SK-MEL-5 (cell line): ENCODE measurements around the gene PAPLN. TPM values are rescaled to one million over a fixed set of nuclear protein-coding genes. Genes with fewer than 3 reads are reported as not detected.

ENCODE experiments used
- DNase-seq: peaks from one replicate; pipeline ENCODE4 v3.0.0-alpha.2; 2016; ENCODE audit warnings: low read depth, low spot score
- in situ Hi-C: cut with HindIII; loops from 2 replicates; pipeline ENCODE4 v1.10.0; 2016; ENCODE audit warnings: low sequenced_read_pairs, high pct_unique_total_duplicates, low pct_unique_long_range_greater_than_20kb
- total RNA-seq: library from RNA; depleted of rRNA; stranded (reverse); fragments of >200 nt; shearing (Covaris generic); gene quantifications from 2 replicates; pipeline ENCODE4 v1.2.3, GENCODE V29; 2014

Gene PAPLN
- total RNA-seq, 1 experiment from 2014 or later, result not detected

- no peak for DNase-seq
- in situ Hi-C loops, result no loop called here
Measured at GRCh38 chr14:73241481-73242165, 4.3 kb downstream of the PAPLN start.

GRCh38 chr14:73242357-73242901 is 5.1 kb downstream of the PAPLN start:
- no peak for DNase-seq
- in situ Hi-C loops, result no loop called here

DNA sequence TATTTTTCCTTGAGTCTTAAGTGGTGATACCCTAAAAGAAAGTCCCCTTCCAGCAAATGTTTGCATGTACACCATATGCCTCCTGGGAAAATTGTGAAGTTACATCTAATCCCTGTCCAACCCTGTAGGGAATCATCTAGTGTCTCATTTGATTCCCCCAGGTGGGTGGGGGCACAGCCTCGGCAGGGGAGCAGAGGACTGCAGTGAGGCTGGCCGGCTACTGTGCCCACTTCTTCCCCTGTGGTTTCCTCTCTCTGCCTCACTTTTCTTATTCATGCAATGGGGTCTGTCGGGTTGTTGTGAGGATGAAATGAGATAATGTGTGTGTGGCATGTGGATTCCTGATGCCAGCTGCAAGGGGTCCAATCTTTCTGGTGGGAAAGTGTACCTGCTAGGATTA is 6.0 kb downstream of the PAPLN start:
- in situ Hi-C loops, result no loop called here

DNA sequence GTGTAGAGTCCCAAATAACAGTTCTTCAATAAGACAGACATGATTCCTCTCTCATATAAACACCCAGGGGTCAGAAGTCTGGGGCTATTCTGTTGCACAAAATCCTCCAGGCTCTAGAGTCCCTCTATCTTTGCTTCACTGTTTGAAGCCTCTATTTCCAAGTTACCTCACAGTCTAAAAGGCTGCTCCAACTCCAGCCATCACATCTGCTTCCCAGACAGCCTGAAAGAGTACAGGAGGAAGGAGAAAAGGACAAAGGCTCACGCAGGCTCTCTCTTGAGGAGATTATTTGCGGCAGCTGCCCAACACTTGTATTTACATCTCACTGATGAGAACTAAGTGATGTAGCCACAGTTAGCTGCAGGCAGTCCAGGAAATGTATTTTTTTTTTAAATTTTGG is 6.4 kb downstream of the PAPLN start:
- in situ Hi-C loops, result no loop called here
- no peak for DNase-seq

More for the DNA sequence above, 6.0 kb downstream of the PAPLN start:
- no peak for DNase-seq

DNA sequence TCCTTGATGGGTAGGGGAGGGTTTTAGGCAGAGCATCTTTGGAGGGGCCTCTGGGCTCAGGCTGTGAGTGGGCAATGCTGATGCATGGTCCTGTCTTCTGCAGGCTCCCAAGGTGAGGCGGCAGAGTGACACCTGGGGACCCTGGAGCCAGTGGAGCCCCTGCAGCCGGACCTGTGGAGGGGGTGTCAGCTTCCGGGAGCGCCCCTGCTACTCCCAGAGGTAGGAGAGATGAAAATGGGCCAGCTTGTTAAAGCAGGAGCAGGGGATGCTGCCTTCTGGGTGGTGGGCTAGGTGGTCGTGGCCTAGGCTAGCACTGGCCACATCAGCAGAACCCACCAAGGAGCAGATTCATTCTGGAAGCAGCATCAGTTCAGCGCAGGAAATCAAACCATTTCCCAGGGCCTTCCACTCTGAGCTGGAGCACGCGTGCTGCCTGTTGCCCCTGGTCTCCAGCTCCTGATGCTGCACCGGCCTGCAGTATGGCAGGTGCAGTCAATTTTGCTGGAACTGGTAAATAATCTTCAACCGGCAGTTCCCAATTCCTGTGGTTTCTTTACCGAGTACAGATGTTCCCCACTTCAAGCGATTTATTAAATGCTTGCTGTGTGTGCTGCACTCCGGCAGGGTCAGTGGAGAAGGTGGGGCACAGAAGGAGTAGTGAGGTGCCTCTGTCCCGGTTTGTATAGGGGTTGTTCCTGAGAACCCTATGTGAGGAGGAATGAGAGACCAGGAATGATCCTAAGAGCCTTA is 7.4 kb downstream of the PAPLN start:
- no peak for DNase-seq
- in situ Hi-C loops, result no loop called here

GRCh38 chr14:73245480-73246325 is 8.4 kb downstream of the PAPLN start:
- in situ Hi-C loops, result no loop called here
- no peak for DNase-seq

DNA sequence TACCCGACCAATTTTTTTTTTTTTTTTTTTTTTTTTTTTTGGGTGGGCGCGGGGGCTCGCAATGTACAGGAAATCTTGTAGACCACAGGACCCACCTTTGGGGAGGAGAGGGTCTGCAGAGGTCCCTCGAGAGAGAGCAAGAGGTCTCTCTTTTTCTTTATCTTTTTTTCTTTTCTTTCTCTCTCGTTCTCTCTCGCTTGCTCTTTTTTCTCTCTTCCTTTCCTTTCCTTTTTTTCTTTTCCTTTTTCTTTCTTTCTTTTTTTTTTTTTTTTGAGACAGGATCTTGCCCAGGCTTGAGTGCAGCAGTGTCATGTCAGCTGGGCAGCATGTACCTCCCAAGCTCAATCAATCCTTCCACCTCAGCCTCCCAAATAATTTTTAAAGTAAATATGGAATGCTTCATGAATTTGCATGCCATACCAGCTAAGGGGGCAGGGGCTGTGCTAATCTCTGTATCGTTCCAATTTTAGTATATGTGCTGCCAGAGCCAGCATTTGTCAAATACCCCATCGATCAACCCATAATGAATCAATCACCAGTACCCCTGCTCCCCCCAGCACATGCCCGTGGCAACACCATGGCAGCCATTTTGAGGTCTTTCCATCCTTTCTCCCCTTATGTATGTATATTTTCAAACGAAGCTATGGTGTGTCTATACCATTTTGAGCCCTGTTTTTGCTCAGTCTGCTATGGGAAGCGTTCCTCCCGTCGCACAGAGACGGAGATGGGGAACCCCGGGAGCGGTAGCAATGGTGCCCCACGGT is 9.3 kb downstream of the PAPLN start:
- in situ Hi-C loops, result no loop called here

DNA sequence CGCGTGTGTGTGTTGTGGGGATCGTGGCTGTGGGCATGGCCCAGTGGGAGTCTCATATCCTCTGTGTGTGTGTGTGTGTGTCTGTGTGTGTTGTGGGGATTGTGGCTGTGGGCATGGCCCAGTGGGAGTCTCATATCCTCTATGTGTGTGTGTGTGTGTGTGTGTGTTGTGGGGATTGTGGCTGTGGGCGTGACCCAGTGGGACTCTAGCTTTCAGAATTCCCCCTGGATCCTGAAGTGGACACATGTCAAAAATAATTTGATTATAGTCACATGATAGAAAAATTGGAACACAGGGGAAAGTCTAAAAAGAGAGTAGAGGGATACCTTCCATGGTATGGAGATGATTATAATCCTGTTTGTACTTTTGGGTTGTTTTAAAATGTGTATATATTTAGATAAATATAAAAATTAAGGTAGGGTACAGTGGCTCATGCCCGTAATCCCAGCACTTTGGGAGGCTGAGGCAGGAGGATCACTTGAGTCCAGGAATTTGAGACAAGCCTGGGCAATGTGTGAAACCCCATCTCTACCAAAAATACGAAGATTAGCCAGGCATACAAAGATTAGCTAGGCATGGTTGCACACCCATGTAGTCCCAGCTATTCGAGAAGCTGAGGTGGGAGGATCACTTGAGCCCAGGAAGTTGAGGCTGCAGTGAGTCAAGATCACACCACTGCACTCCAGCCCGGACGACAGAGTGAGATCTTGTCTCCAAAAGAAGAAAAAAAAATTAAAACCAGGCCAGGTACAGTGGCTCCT is 11.0 kb downstream of the PAPLN start:
- peak; percentile 21 for DNase-seq
- in situ Hi-C loops, result no loop called here

More for the DNA sequence above, 9.3 kb downstream of the PAPLN start:
- no peak for DNase-seq

DNA sequence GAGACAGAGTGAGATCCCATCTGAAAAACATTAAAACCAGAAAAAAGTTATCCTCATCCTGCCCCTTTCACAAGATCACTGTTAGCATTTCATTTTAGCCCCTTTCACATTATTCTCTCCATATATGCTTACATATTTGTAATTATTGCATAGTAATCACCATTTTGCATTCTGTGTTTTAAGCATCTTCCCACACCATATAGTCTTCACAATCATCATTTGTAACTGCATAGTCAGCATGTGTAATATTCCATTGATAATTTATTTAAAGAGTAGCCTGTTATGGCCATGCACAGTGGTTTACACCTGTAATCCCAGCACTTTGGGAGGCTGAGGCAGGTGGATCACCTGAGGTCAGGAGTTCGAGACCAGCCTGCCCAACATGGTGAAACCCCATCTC is 11.8 kb downstream of the PAPLN start:
- no peak for DNase-seq
- in situ Hi-C loops, result no loop called here

GRCh38 chr14:73249564-73250316 is 12.4 kb downstream of the PAPLN start:
- in situ Hi-C loops, result no loop called here
- DNase-seq, result no peak

DNA sequence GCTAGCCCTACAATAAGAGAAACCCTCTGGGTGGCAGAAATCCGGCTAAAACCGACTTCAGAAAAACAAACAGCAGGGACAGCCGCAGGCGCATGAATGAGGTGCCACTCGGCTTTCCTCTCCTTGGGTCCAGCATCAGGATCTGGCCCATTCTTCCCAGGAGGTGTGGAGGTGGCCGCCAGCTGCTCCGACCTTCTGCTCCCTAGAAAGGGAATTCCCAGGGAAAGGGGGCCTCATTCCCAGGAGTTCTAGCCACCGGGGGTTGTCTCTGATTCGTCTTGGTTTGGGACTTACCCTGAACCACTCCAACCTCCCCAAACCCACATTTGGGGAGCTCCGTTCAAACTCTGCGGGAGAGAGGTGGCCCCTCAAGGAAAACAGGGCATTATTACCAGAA is 13.0 kb downstream of the PAPLN start:
- no peak for DNase-seq
- in situ Hi-C loops, result no loop called here

DNA sequence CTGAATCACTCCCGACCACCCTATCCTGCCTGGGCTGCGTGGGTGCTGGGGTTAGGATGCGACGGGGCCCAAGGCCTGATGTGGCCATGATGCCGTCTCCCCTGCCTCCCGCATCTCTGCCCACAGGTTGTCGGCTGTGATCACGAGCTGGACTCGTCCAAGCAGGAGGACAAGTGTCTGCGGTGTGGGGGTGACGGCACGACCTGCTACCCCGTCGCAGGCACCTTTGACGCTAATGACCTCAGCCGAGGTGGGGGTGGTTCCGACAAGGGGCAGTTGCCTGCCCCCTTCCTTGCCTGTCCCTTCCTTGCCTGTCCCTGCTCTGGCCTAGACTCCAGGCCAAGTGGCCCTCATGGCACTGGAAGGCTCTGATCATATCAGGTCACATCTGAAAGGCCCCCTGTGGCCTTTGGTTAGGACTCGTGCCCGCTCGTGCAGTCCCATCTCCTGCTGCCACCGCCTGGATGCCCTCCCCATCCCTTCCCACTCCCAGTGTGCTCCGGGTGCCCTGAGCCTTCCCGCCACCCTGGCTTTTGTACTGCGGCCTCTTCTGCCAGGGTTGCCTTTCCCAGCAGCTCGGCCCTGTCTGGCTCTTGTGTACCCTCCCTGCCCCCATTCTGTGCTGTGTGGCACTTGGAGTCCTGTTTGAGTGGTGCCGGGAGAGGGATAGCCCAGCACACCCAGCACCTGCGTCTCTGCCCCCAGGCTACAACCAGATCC is 13.6 kb downstream of the PAPLN start:
- in situ Hi-C loops, result no loop called here
- DNase-seq, result no peak

DNA sequence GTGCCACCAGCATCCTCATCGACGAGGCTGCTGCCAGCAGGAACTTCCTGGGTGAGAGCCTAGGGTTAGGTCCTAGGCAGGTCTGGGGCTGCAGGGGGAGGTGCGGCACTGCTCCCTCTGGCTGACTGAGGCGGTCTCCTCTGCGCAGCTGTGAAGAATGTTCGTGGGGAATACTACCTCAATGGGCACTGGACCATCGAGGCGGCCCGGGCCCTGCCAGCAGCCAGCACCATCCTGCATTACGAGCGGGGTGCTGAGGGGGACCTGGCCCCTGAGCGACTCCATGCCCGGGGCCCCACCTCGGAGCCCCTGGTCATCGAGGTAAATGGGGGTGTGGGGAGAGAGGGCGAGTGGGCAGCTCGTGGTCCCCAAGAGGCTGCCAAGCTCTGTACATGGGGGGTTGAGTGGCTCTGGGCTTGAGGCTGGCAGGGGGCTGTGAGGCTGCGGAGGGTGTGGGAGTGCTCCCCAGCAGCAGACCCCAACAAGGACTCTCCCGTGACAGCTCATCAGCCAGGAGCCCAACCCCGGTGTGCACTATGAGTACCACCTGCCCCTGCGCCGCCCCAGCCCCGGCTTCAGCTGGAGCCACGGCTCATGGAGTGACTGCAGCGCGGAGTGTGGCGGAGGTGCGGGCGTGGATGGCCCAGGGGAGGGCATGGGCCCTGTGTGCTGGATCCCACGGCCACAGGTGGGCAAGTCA is 14.4 kb downstream of the PAPLN start:
- in situ Hi-C loops, result no loop called here

GRCh38 chr14:73252491-73253322 is 15.4 kb downstream of the PAPLN start:
- in situ Hi-C loops, result no loop called here
- DNase-seq, result no peak

More for the DNA sequence above, 14.4 kb downstream of the PAPLN start:
- no peak for DNase-seq
